T-helper 17 cell (primary cell): ENCODE measurements around the gene RAB33B. TPM values are rescaled to one million over a fixed set of nuclear protein-coding genes. Genes with fewer than 3 reads are reported as not detected.

Source experiments
- ATAC-seq: fragments of 150-1000 bp; cut with Tn5 transposase; 2 replicates; pipeline ENCODE4 v1.10.0; 2021; ENCODE audit warnings: mild to moderate bottlenecking, moderate library complexity
- DNase-seq, 3 donors: peaks; one replicate each; pipeline versions ENCODE4 v3.0.0 to v3.0.0-alpha.2; 2020 to 2021
- H3K9me3 ChIP-seq: one replicate; pipeline ENCODE4 v1.7.0; 2013; ENCODE audit warnings: low read length, mild to moderate bottlenecking; ENCODE audit not compliant: control insufficient read depth, poor library complexity, severe bottlenecking
- H3K27ac Mint-ChIP-seq: one replicate; pipeline ENCODE4 v1.8.0; 2022; ENCODE audit warnings: mild to moderate bottlenecking, moderate library complexity, mixed read lengths
- H3K27me3 Mint-ChIP-seq: one replicate; pipeline ENCODE4 v1.8.0; 2022; ENCODE audit warnings: mixed read lengths
- H3K36me3 Mint-ChIP-seq: one replicate; pipeline ENCODE4 v1.8.0; 2022; ENCODE audit warnings: low read depth, mixed read lengths
- H3K4me1 Mint-ChIP-seq: one replicate; pipeline ENCODE4 v1.8.0; 2022; ENCODE audit warnings: mild to moderate bottlenecking, mixed read lengths
- H3K4me3 Mint-ChIP-seq: one replicate; pipeline ENCODE4 v1.8.0; 2022; ENCODE audit warnings: mild to moderate bottlenecking, moderate library complexity, mixed read lengths
- total RNA-seq, 4 donors: library from RNA in 2 of 4; stranded (reverse) in 2 of 4; gene quantifications; one replicate each; pipeline ENCODE4 v1.2.3 and lab custom pipeline; 2022 to 2026

RAB33B gene
- total RNA-seq, 2 donors from 2014 or later = 19.9 to 20.1 TPM

DNA sequence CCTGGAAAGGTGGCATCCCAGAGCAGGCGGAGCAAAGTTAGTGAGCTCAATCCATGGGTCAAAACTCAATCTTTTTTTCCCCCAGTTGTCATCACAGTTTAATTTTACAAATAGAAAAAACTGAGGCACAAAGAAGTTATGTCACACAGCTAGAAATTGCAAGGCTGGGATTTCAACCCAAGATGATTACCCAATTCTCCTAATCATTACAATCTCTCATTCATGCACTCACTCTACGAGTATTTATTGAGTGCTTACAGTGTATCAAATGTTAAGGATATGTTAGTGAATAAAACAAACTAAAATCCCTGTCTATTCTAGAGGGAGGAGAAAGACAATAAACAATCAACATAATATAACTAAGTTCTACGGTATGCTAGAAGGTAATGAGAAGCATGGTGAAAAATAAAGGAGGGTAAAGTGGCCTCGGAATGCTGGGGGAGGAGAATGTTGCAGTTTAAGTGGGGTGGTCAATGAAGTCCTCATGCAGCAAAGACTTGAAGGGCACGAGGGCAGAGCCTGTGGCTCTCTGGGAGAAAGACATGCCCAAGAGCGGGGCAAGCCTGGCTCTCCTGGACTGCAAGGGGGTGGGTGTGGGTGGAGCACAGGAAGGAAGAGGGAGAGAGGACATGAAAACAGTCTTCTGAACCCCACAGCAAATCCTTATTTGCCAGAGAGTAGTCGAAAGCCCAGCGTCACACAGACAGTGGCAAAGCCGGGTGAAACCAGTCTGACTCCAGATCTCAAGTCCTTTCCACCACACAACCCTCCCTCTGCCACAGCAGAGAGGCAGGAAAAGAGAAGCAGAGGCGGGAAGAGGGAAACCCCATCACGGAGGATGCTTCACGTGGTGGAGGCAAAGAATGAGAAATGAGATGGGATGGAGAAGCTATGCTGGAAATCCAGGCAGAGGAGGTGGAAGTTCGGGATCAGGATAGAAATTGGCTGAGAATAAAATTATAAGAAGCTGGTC lies 48.3 kb downstream of the RAB33B start:
- H3K9me3 ChIP-seq = no peaks in the 10 kb centered on the region
- Mint-ChIP-seq H3K27me3 (no peaks in the 10 kb centered on the region), H3K4me3 (no peak overlapping the region), H3K4me1 (peaks cover 5% of the 10 kb centered on the region), H3K27ac (no peak overlapping the region), H3K36me3 (peaks cover 4% of the 10 kb centered on the region)
- DNase-seq = no peak
- ATAC-seq = no peak

DNA sequence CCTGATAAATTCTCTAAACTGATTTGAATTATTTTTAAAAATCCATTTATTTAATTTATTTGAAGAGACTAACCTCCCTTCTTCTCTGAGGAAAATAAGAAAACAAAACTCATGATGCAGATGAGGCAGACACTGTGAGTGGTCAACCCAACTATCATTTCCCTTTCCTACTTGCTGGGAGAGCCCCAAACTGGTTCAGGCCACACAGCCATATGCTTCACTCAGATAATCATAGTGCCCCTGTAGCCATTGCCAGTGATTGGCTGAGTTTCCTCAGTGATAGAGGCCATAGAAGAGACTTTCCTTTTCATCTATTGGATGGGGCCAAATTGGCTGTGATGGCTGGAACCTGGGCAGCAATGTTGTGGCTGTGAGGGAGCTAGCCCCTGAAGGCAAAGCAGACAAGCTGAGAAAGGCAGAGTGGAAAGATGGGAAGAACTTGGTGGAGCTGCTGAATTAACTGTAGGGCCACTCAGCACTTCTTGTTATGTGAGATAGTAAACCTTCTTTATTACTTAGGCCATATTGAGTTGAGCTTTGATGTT lies 49.8 kb downstream of the RAB33B start:
- H3K9me3 ChIP-seq = no peaks in the 10 kb centered on the region
- no peaks in the 10 kb centered on the region for H3K27me3 Mint-ChIP-seq
- no peak for DNase-seq
- no peak overlapping the region for H3K27ac Mint-ChIP-seq
- H3K4me3 Mint-ChIP-seq = no peak overlapping the region
- peaks cover 4% of the 10 kb centered on the region for H3K36me3 Mint-ChIP-seq
- peaks cover 5% of the 10 kb centered on the region for H3K4me1 Mint-ChIP-seq
- no peak for ATAC-seq

DNA sequence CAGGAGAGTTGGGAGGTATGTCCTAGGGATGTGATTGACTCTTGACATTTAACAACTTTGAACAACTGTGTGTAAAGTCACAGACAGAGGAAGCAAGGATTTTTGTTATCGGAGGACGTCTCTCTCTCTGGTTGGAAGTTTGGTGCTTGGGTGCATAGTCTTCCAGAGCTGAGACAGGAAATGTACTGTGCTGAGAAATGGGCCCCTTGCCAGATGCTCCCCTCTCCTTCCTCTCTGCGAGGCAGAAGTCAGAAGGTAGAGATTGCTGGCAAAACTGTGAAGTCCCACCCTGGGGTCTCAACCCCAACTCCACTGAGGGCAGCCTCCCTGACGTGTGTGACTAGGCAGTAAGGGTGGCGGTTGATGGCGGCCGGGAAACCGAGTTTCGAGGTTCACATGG lies 52.9 kb downstream of the RAB33B start:
- H3K27me3 Mint-ChIP-seq = no peaks in the 10 kb centered on the region
- ATAC-seq (no peak), DNase-seq (no peak)
- no peak overlapping the region for H3K4me3 Mint-ChIP-seq
- H3K36me3 Mint-ChIP-seq = peaks cover 7% of the 10 kb centered on the region
- peak overlapping the region; percentile 19 for H3K27ac Mint-ChIP-seq
- H3K4me1 Mint-ChIP-seq = peaks cover 13% of the 10 kb centered on the region
- H3K9me3 ChIP-seq = no peaks in the 10 kb centered on the region

- H3K9me3 ChIP-seq = no peaks in the 10 kb centered on the region
- DNase-seq = no peak
- H3K27ac Mint-ChIP-seq = peak overlapping the region; percentile 59
- H3K4me1 Mint-ChIP-seq = peaks cover 11% of the 10 kb centered on the region
- peaks cover 3% of the 10 kb centered on the region for H3K36me3 Mint-ChIP-seq
- H3K27me3 Mint-ChIP-seq = no peaks in the 10 kb centered on the region
- no peak overlapping the region for H3K4me3 Mint-ChIP-seq
- no peak for ATAC-seq
Observed at GRCh38 chr4:139508581-139509237, 54.8 kb downstream of the RAB33B start.

DNA sequence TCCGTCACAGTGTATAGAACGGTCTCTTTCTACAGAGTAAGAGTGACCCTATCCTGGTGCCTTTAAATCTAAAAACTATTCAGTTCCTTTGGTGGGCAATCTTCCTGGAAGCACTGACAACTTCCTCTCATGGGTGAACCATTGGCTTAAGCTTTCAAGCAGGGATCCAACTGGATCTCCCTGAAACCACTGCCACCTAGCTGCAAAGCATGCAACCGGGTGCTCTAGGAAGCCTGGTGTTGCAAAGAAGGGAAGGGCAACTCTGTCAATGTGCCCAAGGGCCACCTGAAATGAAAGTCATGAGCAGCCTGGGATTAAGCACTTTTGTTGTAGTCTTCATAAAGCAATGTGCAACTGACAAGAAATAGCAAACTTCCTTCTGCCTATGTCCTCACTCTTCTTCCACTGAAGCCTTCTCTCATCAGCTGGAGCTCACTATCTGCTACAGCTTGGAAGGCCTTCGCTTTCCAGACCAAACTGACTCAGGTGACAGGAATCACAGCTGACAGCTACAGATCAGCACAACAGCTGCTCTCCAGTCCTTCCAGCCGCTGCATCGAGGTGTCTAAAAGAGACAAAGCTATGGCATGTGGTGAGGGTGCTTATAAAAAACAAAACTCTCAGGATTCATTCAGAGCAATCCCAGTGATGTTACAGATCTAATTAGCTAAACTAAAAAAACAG lies 55.9 kb downstream of the RAB33B start:
- H3K4me1 Mint-ChIP-seq = peaks cover 11% of the 10 kb centered on the region
- ATAC-seq (no peak), DNase-seq (no peak)
- H3K9me3 ChIP-seq = no peaks in the 10 kb centered on the region
- no peak overlapping the region for H3K4me3 Mint-ChIP-seq
- H3K36me3 Mint-ChIP-seq = peaks cover 3% of the 10 kb centered on the region
- H3K27me3 Mint-ChIP-seq = no peaks in the 10 kb centered on the region
- peak overlapping the region; percentile 59 for H3K27ac Mint-ChIP-seq

DNA sequence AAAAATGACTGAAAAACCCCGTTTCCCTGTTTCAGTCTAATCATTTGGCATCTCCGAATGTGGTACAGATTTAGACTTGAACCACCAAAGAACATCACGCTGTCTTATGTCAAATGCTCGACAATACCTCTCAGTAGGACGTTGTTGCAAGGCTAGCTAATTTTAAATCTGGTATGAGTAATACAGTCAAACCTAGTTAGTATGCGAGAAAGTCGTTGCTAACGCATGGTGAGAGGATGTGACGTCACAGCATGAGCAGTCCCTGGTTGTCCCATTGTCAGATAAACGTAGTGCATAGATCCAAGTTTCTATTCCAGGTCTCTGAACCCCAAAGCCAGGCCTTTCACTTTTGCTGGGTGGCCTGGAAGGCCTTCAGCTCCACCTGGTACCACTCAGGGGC lies 57.4 kb downstream of the RAB33B start:
- Mint-ChIP-seq H3K4me1 (peaks cover 13% of the 10 kb centered on the region), H3K36me3 (peaks cover 8% of the 10 kb centered on the region), H3K27me3 (no peaks in the 10 kb centered on the region), H3K27ac (peak overlapping the region; percentile 2), H3K4me3 (no peak overlapping the region)
- H3K9me3 ChIP-seq = no peaks in the 10 kb centered on the region
- ATAC-seq (peak; percentile 57), DNase-seq (no peak)

DNA sequence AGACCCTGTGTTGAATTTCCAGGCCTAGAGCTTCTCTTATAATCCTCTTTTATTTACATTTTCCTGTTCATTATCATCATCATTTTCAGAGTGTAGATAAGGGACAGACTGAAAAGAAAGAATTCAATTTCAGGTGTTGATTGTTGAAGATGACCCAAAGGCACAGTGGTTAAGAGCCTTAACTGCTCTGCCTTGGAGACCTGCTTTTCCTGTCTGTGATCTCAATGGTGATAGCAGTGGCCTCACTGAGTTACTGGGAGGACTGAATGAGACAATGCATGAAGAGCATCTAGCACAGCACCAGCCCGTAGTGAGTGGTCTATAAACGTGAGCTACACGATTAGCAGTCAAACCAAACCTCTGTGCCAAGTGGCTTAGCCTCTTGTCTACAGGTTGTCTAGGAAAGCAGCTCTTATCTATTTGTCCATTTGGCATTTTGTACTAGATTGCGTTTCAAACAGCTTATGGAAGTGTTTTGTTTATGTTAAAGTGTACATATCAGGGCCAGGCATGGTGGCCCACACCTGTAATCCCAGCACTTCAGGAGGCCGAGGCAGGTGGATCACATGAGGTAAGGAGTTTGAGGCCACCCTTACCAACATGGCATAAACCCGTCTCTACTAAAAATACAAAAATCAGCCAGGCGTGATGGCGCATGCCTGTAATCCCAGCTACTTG lies 60.6 kb downstream of the RAB33B start:
- H3K9me3 ChIP-seq = no peaks in the 10 kb centered on the region
- Mint-ChIP-seq H3K27ac (peak overlapping the region; percentile 11), H3K36me3 (peaks cover 4% of the 10 kb centered on the region), H3K27me3 (no peaks in the 10 kb centered on the region), H3K4me3 (no peak overlapping the region), H3K4me1 (peaks cover 8% of the 10 kb centered on the region)
- no peak for ATAC-seq
- DNase-seq = no peak

DNA sequence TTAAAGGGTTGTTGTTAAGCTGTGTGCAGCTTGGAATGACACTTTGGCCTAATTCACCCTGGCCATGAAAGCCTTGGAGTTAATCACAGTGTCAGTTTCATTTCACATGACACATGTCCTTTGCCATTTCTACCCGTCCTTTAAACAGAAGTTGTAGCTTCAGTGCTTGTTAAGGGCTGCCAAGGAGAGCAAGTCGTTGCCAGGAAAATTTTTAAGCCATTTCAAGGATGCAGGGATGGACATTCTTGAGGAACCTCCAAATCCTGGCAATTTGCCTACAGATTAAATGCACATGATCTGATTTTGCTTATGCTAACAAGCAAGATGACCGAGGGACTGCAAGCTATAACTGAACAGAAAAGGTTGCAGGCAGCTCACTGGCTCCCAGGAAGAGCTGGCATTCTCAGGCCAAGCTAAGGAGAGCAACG lies 61.6 kb downstream of the RAB33B start:
- no peak for ATAC-seq
- peak overlapping the region; percentile 36 for H3K4me3 Mint-ChIP-seq
- H3K27ac Mint-ChIP-seq = no peak overlapping the region
- H3K27me3 Mint-ChIP-seq = no peaks in the 10 kb centered on the region
- H3K36me3 Mint-ChIP-seq = peaks cover 4% of the 10 kb centered on the region
- no peaks in the 10 kb centered on the region for H3K9me3 ChIP-seq
- H3K4me1 Mint-ChIP-seq = peaks cover 8% of the 10 kb centered on the region
- DNase-seq = no peak

DNA sequence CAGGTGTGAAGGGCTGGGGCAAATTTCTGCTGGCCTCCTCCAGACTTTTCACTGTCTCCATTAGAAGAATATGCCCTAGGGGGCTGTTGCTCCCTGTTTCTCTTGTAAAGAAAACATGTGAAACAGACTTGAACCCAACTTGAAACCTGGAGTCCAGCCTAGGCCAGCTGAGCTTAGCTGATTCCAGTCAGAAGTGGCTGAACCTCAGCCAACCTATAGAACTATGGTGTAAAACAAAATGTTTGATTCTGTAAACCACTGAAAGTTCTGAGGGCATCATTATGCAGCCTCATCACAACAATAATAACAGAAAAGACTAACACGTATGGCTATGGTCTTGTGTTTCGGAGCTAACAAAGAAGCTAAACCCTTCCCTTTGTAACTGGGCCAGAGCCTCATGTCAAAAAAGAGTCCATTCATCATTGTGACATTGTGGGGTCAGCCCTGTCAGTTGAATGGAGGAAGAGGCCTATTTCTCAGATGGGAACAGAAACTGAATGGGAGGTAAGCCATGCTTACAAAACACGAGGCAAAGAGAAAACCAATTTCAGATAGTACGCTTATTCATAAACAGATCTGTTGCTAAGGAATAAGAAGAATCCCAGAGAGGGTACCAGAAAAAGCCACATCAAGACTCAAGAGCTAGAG lies 68.0 kb downstream of the RAB33B start:
- Mint-ChIP-seq H3K27me3 (no peaks in the 10 kb centered on the region), H3K36me3 (peaks cover 3% of the 10 kb centered on the region), H3K4me1 (peaks cover 8% of the 10 kb centered on the region), H3K27ac (no peak overlapping the region), H3K4me3 (no peak overlapping the region)
- ATAC-seq (no peak), DNase-seq (no peak)
- no peaks in the 10 kb centered on the region for H3K9me3 ChIP-seq

GRCh38 chr4:139522457-139522856 lies 68.5 kb downstream of the RAB33B start:
- ATAC-seq (no peak), DNase-seq (no peak)
- H3K9me3 ChIP-seq = no peaks in the 10 kb centered on the region
- Mint-ChIP-seq H3K4me3 (no peak overlapping the region), H3K36me3 (peaks cover 3% of the 10 kb centered on the region), H3K27ac (no peak overlapping the region), H3K27me3 (no peaks in the 10 kb centered on the region), H3K4me1 (peaks cover 8% of the 10 kb centered on the region)

- H3K4me3 Mint-ChIP-seq = no peak overlapping the region
- no peak overlapping the region for H3K27ac Mint-ChIP-seq
- peaks cover 3% of the 10 kb centered on the region for H3K36me3 Mint-ChIP-seq
- H3K4me1 Mint-ChIP-seq = peaks cover 8% of the 10 kb centered on the region
- DNase-seq (no peak), ATAC-seq (no peak)
- H3K9me3 ChIP-seq = no peaks in the 10 kb centered on the region
- no peaks in the 10 kb centered on the region for H3K27me3 Mint-ChIP-seq
Observed at GRCh38 chr4:139523076-139523475, 69.2 kb downstream of the RAB33B start.

- Mint-ChIP-seq H3K27me3 (no peaks in the 10 kb centered on the region), H3K4me1 (peaks cover 11% of the 10 kb centered on the region), H3K27ac (peak overlapping the region; percentile 53), H3K4me3 (no peak overlapping the region), H3K36me3 (peaks cover 3% of the 10 kb centered on the region)
- DNase-seq = no peak
- no peaks in the 10 kb centered on the region for H3K9me3 ChIP-seq
- ATAC-seq = no peak
Observed at GRCh38 chr4:139524062-139524631, 70.2 kb downstream of the RAB33B start.
